NCI-H446 (cell line): ENCODE measurements around the gene ACTN1.
A peak's percentile ranks its signal among the peaks of the same experiment; 100 is the strongest.

Source experiments
- DNase-seq, 2 experiments: peaks; one replicate each; lab custom pipeline; 2025; lab: John Stamatoyannopoulos, UW

ACTN1 gene

GRCh38 chr14:68969278-68970033, 9.6 kb downstream of the ACTN1 start:
- DNase-seq, result no peak

- DNase-seq, result no peak
Measured at GRCh38 chr14:68968721-68969120, 10.4 kb downstream of the ACTN1 start.

GRCh38 chr14:68968051-68968450, 11.1 kb downstream of the ACTN1 start:
- no peak for DNase-seq

- no peak for DNase-seq
Measured at GRCh38 chr14:68967459-68967940, 11.6 kb downstream of the ACTN1 start.

GRCh38 chr14:68966872-68967301, 12.2 kb downstream of the ACTN1 start:
- DNase-seq, result no peak

- DNase-seq, result no peak
Measured at GRCh38 chr14:68965261-68965761, 13.8 kb downstream of the ACTN1 start.

GRCh38 chr14:68964300-68965093, 14.6 kb downstream of the ACTN1 start:
- DNase-seq, result no peak

- no peak for DNase-seq
Measured at GRCh38 chr14:68962681-68963080, 16.4 kb downstream of the ACTN1 start.

GRCh38 chr14:68961781-68962584, 17.1 kb downstream of the ACTN1 start:
- peak; percentile 40 to 51 for DNase-seq

GRCh38 chr14:68961361-68961760, 17.7 kb downstream of the ACTN1 start:
- DNase-seq, result no peak

GRCh38 chr14:68960123-68960522, 19.0 kb downstream of the ACTN1 start:
- no peak for DNase-seq

GRCh38 chr14:68959035-68959434, 20.1 kb downstream of the ACTN1 start:
- DNase-seq, result no peak

- DNase-seq, result no peak
Measured at GRCh38 chr14:68958553-68958952, 20.5 kb downstream of the ACTN1 start.

- no peak for DNase-seq
Measured at GRCh38 chr14:68957775-68958174, 21.3 kb downstream of the ACTN1 start.

- DNase-seq, result no peak
Measured at GRCh38 chr14:68956724-68957123, 22.4 kb downstream of the ACTN1 start.

GRCh38 chr14:68955851-68956179, 23.3 kb downstream of the ACTN1 start:
- DNase-seq, result no peak

GRCh38 chr14:68955164-68955850, 23.8 kb downstream of the ACTN1 start:
- DNase-seq, result no peak

- no peak for DNase-seq
Measured at GRCh38 chr14:68953196-68953555, 25.9 kb downstream of the ACTN1 start.

GRCh38 chr14:68952531-68953195, 26.4 kb downstream of the ACTN1 start:
- DNase-seq, result peak in 1 of 2 experiments; percentile 9

- no peak for DNase-seq
Measured at GRCh38 chr14:68951800-68952530, 27.1 kb downstream of the ACTN1 start.
